Mesothelial cell of epicardium (in vitro differentiated cells): ENCODE results near the gene EDC3. TPM values are rescaled to one million over a fixed set of nuclear protein-coding genes. Genes with fewer than 3 reads are reported as not detected.

Experiments
- DNase-seq, 2 experiments: peaks; one replicate each; pipeline ENCODE4 v3.0.0; 2021; ENCODE audit warnings: low spot score in 2 of 2; ENCODE audit not compliant: unreplicated experiment in 2 of 2
- H3K27ac Mint-ChIP-seq: 2 replicates; pipeline ENCODE4 v1.8.0; 2021; ENCODE audit warnings: mixed read lengths
- H3K27me3 Mint-ChIP-seq: 2 replicates; pipeline ENCODE4 v1.8.0; 2021; ENCODE audit warnings: low read depth, mixed read lengths
- H3K36me3 Mint-ChIP-seq: 2 replicates; pipeline ENCODE4 v1.8.0; 2021; ENCODE audit warnings: mixed read lengths
- H3K4me1 Mint-ChIP-seq: 2 replicates; pipeline ENCODE4 v1.8.0; 2021; ENCODE audit warnings: mixed read lengths
- H3K4me3 Mint-ChIP-seq: 2 replicates; pipeline ENCODE4 v1.8.0; 2021; ENCODE audit warnings: mild to moderate bottlenecking, moderate library complexity, mixed read lengths
- H3K9me3 Mint-ChIP-seq: 2 replicates; pipeline ENCODE4 v1.8.0; 2021; ENCODE audit warnings: mixed read lengths
- total RNA-seq: library from RNA; stranded (reverse); gene quantifications from 3 replicates; pipeline ENCODE4 v1.2.1, GENCODE V29; 2021
- TF ChIP-seq, protein P1 (sequence below): fragments of 200-600 bp; sonication (generic); IDR thresholded peaks from one replicate; pipeline ENCODE4 v1.5.0; 2021; ENCODE audit warnings: antibody characterized with exemption; ENCODE audit not compliant: unreplicated experiment

The EDC3 gene
- total RNA-seq, 1 donor from 2014 or later, result 69.5 TPM

DNA sequence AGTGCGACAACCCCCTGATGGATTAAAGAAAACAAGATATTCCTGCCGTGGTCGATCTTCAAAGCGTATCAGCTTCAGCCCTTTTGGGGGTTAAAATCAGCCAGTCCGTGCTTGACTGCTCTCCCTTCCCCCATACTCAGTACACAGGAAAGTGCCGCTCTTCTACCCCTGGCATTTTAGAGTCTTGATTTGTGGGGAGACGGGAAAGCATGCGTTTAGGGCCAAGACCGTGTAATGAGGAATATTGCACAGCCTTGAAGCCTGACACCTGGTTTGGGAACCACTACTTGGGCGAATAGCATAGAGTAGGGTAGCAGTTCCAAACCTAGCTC lies 540 bp upstream of the EDC3 start:
- TF ChIP-seq, protein P1, sequence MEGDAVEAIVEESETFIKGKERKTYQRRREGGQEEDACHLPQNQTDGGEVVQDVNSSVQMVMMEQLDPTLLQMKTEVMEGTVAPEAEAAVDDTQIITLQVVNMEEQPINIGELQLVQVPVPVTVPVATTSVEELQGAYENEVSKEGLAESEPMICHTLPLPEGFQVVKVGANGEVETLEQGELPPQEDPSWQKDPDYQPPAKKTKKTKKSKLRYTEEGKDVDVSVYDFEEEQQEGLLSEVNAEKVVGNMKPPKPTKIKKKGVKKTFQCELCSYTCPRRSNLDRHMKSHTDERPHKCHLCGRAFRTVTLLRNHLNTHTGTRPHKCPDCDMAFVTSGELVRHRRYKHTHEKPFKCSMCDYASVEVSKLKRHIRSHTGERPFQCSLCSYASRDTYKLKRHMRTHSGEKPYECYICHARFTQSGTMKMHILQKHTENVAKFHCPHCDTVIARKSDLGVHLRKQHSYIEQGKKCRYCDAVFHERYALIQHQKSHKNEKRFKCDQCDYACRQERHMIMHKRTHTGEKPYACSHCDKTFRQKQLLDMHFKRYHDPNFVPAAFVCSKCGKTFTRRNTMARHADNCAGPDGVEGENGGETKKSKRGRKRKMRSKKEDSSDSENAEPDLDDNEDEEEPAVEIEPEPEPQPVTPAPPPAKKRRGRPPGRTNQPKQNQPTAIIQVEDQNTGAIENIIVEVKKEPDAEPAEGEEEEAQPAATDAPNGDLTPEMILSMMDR, result no peak
- no peaks in the 10 kb centered on the region for H3K9me3 Mint-ChIP-seq
- no peak for DNase-seq
- H3K4me1 Mint-ChIP-seq, result peaks cover 27% of the 10 kb centered on the region
- no peaks in the 10 kb centered on the region for H3K36me3 Mint-ChIP-seq
- H3K27me3 Mint-ChIP-seq, result peaks cover 16% of the 10 kb centered on the region
- H3K27ac Mint-ChIP-seq, result peak overlapping the region; percentile 99
- H3K4me3 Mint-ChIP-seq, result peak overlapping the region; percentile 98

DNA sequence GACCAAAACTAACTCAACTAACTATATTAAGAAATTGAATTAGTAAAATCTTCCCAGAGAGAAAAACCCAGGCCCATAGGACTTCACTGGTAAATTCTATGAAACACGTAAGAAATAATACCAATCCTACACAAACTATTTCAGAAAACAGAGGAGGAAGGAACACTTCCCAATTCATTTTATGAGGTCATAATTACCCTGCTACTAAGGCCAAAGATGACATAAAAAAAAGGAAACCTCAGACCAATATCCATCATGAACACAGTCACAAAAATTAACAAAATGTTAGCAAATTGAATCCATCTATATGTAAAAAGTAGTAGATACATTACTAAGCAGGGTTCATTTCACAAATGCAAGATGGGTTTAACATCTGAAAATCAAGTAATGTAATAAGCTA lies 3.5 kb downstream of the EDC3 start:
- Mint-ChIP-seq H3K27ac (no peak overlapping the region), H3K9me3 (peaks cover 3% of the 10 kb centered on the region), H3K27me3 (no peaks in the 10 kb centered on the region), H3K36me3 (peaks cover 8% of the 10 kb centered on the region), H3K4me3 (no peak overlapping the region), H3K4me1 (peaks cover 27% of the 10 kb centered on the region)
- no peak for DNase-seq
- TF ChIP-seq, protein P1, result no peak

DNA sequence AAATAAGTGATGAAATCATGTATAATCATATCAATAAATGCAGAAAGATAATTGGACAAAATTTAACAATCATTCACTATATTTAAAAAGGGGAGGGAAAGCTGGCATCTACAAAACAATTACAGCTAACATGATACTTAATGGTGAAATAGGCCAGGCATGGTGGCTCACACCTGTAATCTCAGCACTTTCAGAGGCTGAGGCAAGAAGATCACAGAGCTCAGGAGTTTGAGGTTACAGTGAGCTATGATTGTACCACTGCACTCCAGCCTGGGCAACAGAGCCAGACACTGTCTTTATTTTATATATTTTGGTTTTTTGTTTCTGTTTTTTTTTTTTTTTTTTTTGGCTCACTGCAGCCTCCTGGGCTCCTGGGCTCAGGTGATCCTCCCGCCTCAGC lies 12.1 kb downstream of the EDC3 start:
- H3K27ac Mint-ChIP-seq, result no peak overlapping the region
- no peak for DNase-seq
- peaks cover 11% of the 10 kb centered on the region for H3K9me3 Mint-ChIP-seq
- H3K36me3 Mint-ChIP-seq, result peaks cover 30% of the 10 kb centered on the region
- TF ChIP-seq, protein P1, result no peak
- no peak overlapping the region for H3K4me3 Mint-ChIP-seq
- no peaks in the 10 kb centered on the region for H3K4me1 Mint-ChIP-seq
- H3K27me3 Mint-ChIP-seq, result no peaks in the 10 kb centered on the region

DNA sequence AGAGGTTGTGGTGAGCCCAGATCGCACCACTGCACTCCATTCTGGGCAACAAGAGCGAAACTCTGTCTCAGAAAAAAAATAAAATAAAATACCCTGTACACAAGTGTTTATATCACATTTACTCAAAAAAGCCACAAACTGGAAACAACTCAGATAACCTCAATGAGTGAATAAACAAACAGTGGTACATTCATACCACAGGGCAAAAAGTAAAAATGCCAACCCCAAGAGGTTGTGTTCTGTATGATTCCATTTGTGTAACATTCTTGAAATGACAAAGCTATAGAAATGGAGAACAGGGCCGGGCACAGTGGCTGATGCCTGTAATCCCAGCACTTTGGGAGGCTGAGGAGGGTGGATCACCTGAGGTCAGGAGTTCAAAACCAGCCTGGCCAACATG lies 12.9 kb downstream of the EDC3 start:
- H3K27ac Mint-ChIP-seq, result no peak overlapping the region
- H3K36me3 Mint-ChIP-seq, result peaks cover 30% of the 10 kb centered on the region
- no peaks in the 10 kb centered on the region for H3K4me1 Mint-ChIP-seq
- H3K27me3 Mint-ChIP-seq, result no peaks in the 10 kb centered on the region
- no peak overlapping the region for H3K4me3 Mint-ChIP-seq
- TF ChIP-seq, protein P1, result no peak
- H3K9me3 Mint-ChIP-seq, result peaks cover 11% of the 10 kb centered on the region
- DNase-seq, result no peak

DNA sequence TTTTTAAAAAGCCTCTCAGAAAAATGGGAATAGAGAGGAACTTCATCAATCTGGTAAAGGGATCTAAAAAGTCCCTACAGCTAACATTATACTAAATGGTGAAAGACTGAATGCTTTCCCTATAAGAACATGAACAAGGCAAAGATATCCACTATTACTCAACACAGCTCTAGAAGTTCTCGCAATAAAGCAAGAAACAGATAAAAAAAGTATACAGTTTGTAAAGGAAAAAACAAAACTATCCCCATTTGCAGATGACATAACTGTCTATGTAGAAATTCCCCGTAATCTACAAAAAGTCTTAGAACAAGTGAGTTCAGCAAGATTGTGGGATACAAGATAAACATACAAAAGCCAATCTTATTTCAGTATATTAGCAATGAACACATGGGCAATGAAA lies 15.4 kb downstream of the EDC3 start:
- Mint-ChIP-seq H3K4me3 (no peak overlapping the region), H3K27me3 (no peaks in the 10 kb centered on the region), H3K36me3 (peaks cover 24% of the 10 kb centered on the region), H3K4me1 (no peaks in the 10 kb centered on the region), H3K9me3 (peaks cover 8% of the 10 kb centered on the region), H3K27ac (no peak overlapping the region)
- no peak for DNase-seq
- TF ChIP-seq, protein P1, result no peak

DNA sequence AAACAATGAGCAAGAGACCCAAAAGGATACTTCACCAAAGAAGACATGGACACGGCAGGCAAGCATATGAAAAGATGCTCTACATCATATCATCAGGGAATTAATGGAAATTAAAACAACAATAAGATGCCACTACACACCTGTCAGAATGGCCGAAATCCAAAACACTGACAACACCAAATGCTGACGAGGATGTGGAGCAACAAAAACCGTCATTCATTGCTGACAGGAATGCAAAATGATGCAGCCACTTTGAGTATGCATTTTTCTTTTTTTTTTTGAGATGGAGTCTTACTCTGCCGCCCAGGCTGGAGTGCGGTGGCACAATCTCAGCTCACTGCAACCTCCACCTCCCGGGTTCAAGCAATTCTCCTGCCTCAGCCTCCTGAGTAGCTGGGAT lies 19.0 kb downstream of the EDC3 start:
- Mint-ChIP-seq H3K4me3 (no peak overlapping the region), H3K9me3 (no peaks in the 10 kb centered on the region), H3K36me3 (peaks cover 21% of the 10 kb centered on the region), H3K27ac (no peak overlapping the region), H3K4me1 (no peaks in the 10 kb centered on the region), H3K27me3 (no peaks in the 10 kb centered on the region)
- no peak for DNase-seq
- TF ChIP-seq, protein P1, result no peak
